HepG2 (cell line): ENCODE data around the gene CPLANE2. TPM values are rescaled to one million over a fixed set of nuclear protein-coding genes. Genes with fewer than 3 reads are reported as not detected.

Experiments used
- ATAC-seq: fragments of 200-7000 bp; cut with Tn5 transposase; 3 replicates; pipeline ENCODE4 v1.9.1; 2020; ENCODE audit warnings: mild to moderate bottlenecking, moderate library complexity
- BruUV-seq: library from RNA; stranded (reverse); fragments of 400-500 nt; replicated peaks from 2 replicates; lab custom pipeline; 2021; lab: Mats Ljungman, UMichigan
- CTCF ChIA-PET: fragments of 300-600 bp; formaldehyde crosslinking; extraction: SDS; loops from one replicate; lab custom pipeline; 2021; ENCODE audit warnings: low total read pairs, inconsistent platforms, low intra/inter-chr PET ratio; lab: Yijun Ruan, JAX
- POLR2A ChIA-PET: fragments of 350-600 bp; sonication (Branson Sonifier 250); formaldehyde crosslinking; loops from one replicate; lab custom pipeline; 2020; ENCODE audit warnings: antibody characterized with exemption, inconsistent platforms; lab: Yijun Ruan, JAX
- DNase-seq: peaks from one replicate; pipeline ENCODE4 v3.0.0-alpha.2; 2015; ENCODE audit warnings: low spot score
- FAIRE-seq: peaks from 3 replicates; lab custom pipeline; 2011; peaks lifted over from hg19 to GRCh38; lab: Jason Lieb, UNC
- H2AFZ ChIP-seq: one replicate; pipeline ENCODE4 v1.6.1; 2011; ENCODE audit warnings: low read length, inconsistent platforms
- H3K27ac ChIP-seq: fragments of 300-600 bp; 3 replicates; pipeline ENCODE4 v1.8.0; 2011; ENCODE audit warnings: mixed run types, mild to moderate bottlenecking, mixed read lengths, low read length, inconsistent platforms; ENCODE audit not compliant: insufficient read depth; ENCODE audit errors: extremely low read length
- H3K27me3 ChIP-seq, 2 experiments: fragments of 200-600 bp in 1 of 2; 2 replicates in 1 of 2; 3 replicates in 1 of 2; pipeline versions ENCODE4 v1.6.0 to v1.8.0; 2011; ENCODE audit warnings: low read length in 2 of 2, mild to moderate bottlenecking in 2 of 2, moderate library complexity in 2 of 2, inconsistent platforms in 1 of 2; ENCODE audit not compliant: insufficient read depth in 2 of 2, control insufficient read depth in 1 of 2
- H3K36me3 ChIP-seq, 2 experiments: fragments of 200-600 bp in 1 of 2; replicated peaks in 1 of 2; 2 replicates in 1 of 2; 3 replicates in 1 of 2; pipeline versions ENCODE4 v1.5.1 to v1.8.0; 2011; ENCODE audit warnings: low read length in 2 of 2, inconsistent platforms in 1 of 2; ENCODE audit not compliant: insufficient read depth in 2 of 2, control insufficient read depth in 1 of 2
- H3K4me1 ChIP-seq: 2 replicates; pipeline ENCODE4 v1.5.1; 2012; ENCODE audit warnings: low read length, inconsistent platforms; ENCODE audit not compliant: insufficient read depth
- H3K4me2 ChIP-seq: 2 replicates; pipeline ENCODE4 v1.6.0; 2011; ENCODE audit warnings: low read depth, low read length, inconsistent platforms
- H3K4me3 ChIP-seq, 3 experiments: fragments of 200-600 bp in 1 of 3; sonication (generic), shearing (Covaris generic) in 1 of 3; replicated peaks in 1 of 3; 2 replicates each; pipeline ENCODE4 v1.5.1; 2011 to 2016; ENCODE audit warnings: low read length in 3 of 3, inconsistent platforms in 2 of 3, low read depth in 2 of 3, mild to moderate bottlenecking in 2 of 3, control low read depth in 1 of 3, mixed read lengths in 1 of 3; ENCODE audit not compliant: insufficient read depth in 1 of 3
- H3K79me2 ChIP-seq: one replicate; pipeline ENCODE4 v1.6.1; 2011; ENCODE audit warnings: low read length, inconsistent platforms; ENCODE audit not compliant: insufficient read depth
- H3K9ac ChIP-seq: 2 replicates; pipeline ENCODE4 v1.6.0; 2011; ENCODE audit warnings: mild to moderate bottlenecking, low read depth, low read length, inconsistent platforms; ENCODE audit not compliant: insufficient read depth
- H3K9me3 ChIP-seq: 2 replicates; pipeline ENCODE4 v1.5.1; 2012; ENCODE audit warnings: mild to moderate bottlenecking, low read length
- H4K20me1 ChIP-seq: 2 replicates; pipeline ENCODE4 v1.6.0; 2011; ENCODE audit warnings: inconsistent platforms, mild to moderate bottlenecking, low read length, moderate library complexity; ENCODE audit not compliant: insufficient read depth
- DNMT3B ChIP-seq: conservative IDR thresholded peaks from 2 replicates; pipeline ENCODE4 v1.6.1; 2016; ENCODE audit warnings: missing biosample characterization, control low read depth
- FOXP1 ChIP-seq, 2 experiments: fragments of 450-650 bp in 1 of 2; IDR thresholded peaks; 2 replicates each; pipeline ENCODE4 v1.6.1; 2017 to 2018; ENCODE audit warnings: antibody characterized with exemption in 1 of 2
- GFI1 ChIP-seq: sonication (generic); formaldehyde crosslinking; IDR thresholded peaks from 2 replicates; pipeline ENCODE4 v1.5.0; 2020; ENCODE audit warnings: missing genetic modification reagents, mild to moderate bottlenecking, borderline replicate concordance
- IRF2 ChIP-seq: IDR thresholded peaks from 2 replicates; pipeline ENCODE4 v1.6.1; 2018; ENCODE audit warnings: missing genetic modification reagents, missing compliant biosample characterization
- MEIS1 ChIP-seq: sonication (generic); formaldehyde crosslinking; IDR thresholded peaks from 2 replicates; pipeline ENCODE4 v1.9.0; 2021; ENCODE audit warnings: mild to moderate bottlenecking, missing genetic modification reagents, moderate library complexity, borderline replicate concordance
- MZF1 ChIP-seq: sonication (generic); formaldehyde crosslinking; IDR thresholded peaks from 2 replicates; pipeline ENCODE4 v1.8.1; 2023; ENCODE audit warnings: mild to moderate bottlenecking, missing genetic modification reagents, borderline replicate concordance
- NFE2 ChIP-seq: sonication (generic); formaldehyde crosslinking; IDR thresholded peaks from 2 replicates; pipeline ENCODE4 v1.4.0; 2020; ENCODE audit warnings: missing genetic modification reagents
- RNF2 ChIP-seq: fragments of 450-650 bp; conservative IDR thresholded peaks from 2 replicates; pipeline ENCODE4 v1.6.1; 2016; ENCODE audit warnings: low read depth
- TBX3 ChIP-seq: fragments of 450-650 bp; IDR thresholded peaks from 2 replicates; pipeline ENCODE4 v1.6.1; 2017; ENCODE audit warnings: antibody characterized with exemption, mild to moderate bottlenecking, inconsistent platforms, borderline replicate concordance
- TGIF2 ChIP-seq: IDR thresholded peaks from 2 replicates; pipeline ENCODE4 v1.6.1; 2016; ENCODE audit warnings: control low read depth, missing compliant biosample characterization
- ZNF709 ChIP-seq: sonication (generic); formaldehyde crosslinking; IDR thresholded peaks from 2 replicates; pipeline ENCODE4 v1.5.0; 2020; ENCODE audit warnings: mild to moderate bottlenecking, missing genetic modification reagents
- ZNF737 ChIP-seq: sonication (generic); formaldehyde crosslinking; IDR thresholded peaks from 2 replicates; pipeline ENCODE4 v1.5.0; 2020; ENCODE audit warnings: missing genetic modification reagents, mild to moderate bottlenecking, borderline replicate concordance
- WGBS: methylation state at CpG from one replicate; pipeline ENCODE4 v1.1.6; 2017; ENCODE audit warnings: low lambda C conversion rate; 5-methylcytosine and 5-hydroxymethylcytosine counted together
- in situ Hi-C: cut with HindIII; loops from 2 replicates; pipeline ENCODE4 v1.10.0; 2017; ENCODE audit warnings: low pct_unique_long_range_greater_than_20kb; ENCODE audit not compliant: extremely low pct_ligation_motif_present
- intact Hi-C: fragments of 100-400 bp; cut with micrococcal nuclease; formaldehyde crosslinking; loops from one replicate; pipeline ENCODE4 v1.10.0; 2022; ENCODE audit not compliant: unreplicated experiment
- polyA plus RNA-seq, 8 experiments: library from polyadenylated mRNA; depleted of rRNA in 3 of 8; stranded (reverse) in 7 of 8; unstranded in 1 of 8; fragments of >200 nt; fragmentation: Illumina TruSeq in 4 of 8; extraction: Trizol in 4 of 8; gene quantifications; 2 replicates each; pipeline versions ENCODE4 v1.2.1 to v1.2.3, GENCODE V29; 2011 to 2016; ENCODE audit warnings: low read depth in 4 of 8, missing spikeins in 1 of 8, mixed read lengths in 1 of 8; ENCODE audit not compliant: insufficient read depth in 1 of 8
- total RNA-seq, 5 experiments: library from RNA; depleted of rRNA; stranded (reverse); fragments of >200 nt; fragmentation: Illumina TruSeq; extraction: Trizol; gene quantifications; 2 replicates each; pipeline ENCODE4 v1.2.3, GENCODE V29; 2016; ENCODE audit warnings: low read depth in 1 of 5
- TF ChIP-seq, protein P1 (sequence below): sonication (generic); formaldehyde crosslinking; IDR thresholded peaks from 2 replicates; pipeline ENCODE4 v1.5.0; 2020; ENCODE audit warnings: mild to moderate bottlenecking, missing genetic modification reagents, moderate library complexity
- TF ChIP-seq, protein P2 (sequence below): sonication (generic); formaldehyde crosslinking; IDR thresholded peaks from 2 replicates; pipeline ENCODE4 v1.4.0; 2020; ENCODE audit warnings: missing genetic modification reagents
- TF ChIP-seq, protein P3 (sequence below): sonication (generic); formaldehyde crosslinking; IDR thresholded peaks from 2 replicates; pipeline ENCODE4 v1.5.1; 2020; ENCODE audit warnings: missing genetic modification reagents, mild to moderate bottlenecking, borderline replicate concordance

The CPLANE2 gene
- total and polyA plus RNA-seq, 2 of the 13 experiments (the other 11 are each of a cell fraction or from before 2014, with no cell fraction given), result 0.29 to 1.6 TPM

DNA sequence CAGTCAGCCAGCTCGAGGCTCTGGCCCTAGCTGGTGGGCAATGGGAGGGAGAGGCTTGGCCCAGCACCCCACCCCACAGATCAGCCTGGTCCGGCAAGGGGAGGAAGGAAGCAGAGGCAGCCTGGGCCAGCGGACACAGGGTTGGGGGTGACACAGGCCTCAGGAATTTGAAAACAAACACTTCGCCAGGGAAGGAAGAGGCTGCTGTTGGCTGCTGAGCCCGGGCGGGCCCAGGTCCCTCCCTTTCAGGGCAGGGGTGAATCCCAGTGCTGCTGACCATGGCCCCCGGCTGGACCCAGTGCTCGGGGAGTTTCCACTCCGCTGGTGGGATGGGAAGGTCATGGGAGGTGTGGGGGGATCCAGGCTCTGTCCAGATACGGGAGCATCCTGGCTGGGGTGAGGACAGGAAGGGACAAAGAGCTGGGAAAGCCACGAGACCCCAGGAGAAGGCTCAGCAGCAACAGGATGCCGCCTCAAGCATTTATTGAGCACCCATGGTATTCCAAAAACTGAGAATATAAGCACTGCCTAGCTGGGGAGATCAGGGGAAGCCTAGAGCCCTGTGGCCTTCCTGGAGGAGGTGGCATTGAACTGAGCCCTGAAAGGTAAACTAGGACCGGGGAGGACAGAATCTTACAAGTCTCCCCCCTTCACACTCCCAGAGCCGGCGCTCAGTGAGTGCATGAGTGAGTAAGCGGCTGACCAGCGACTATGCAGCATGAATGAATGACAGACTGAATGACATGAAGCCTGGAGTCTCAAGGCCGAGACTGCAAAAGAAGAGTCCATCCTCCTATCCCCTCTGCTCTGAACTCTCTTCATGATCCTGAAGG is 54.9 kb downstream of the CPLANE2 start:
- TSS peak; percentile 52 for BruUV-seq
- Histone ChIP-seq H3K79me2 (no peaks in the 10 kb centered on the region), H4K20me1 (no peaks in the 10 kb centered on the region), H3K4me1 (peaks cover 90% of the 10 kb centered on the region), H3K27me3 (no peaks in the 10 kb centered on the region), H3K9me3 (no peaks in the 10 kb centered on the region), H3K4me2 (peak overlapping the region; percentile 88), H3K4me3 (peak overlapping the region; percentile 18 to 64 (median 30); a peak in 4 of 6 replicates), H3K36me3 (no peaks in the 10 kb centered on the region), H2AFZ (no peak overlapping the region), H3K27ac (peak overlapping the region; percentile 76), H3K9ac (peak overlapping the region; percentile 63)
- peak; percentile 89 for ATAC-seq
- 5% methylated on average over 14 of the region's 18 CpGs for WGBS
- in situ Hi-C loops, result loop anchor here (5.0 kb wide), 2 partner anchors 35 to 105 kb away; no protein-coding TSS in a partner anchor
- DNase-seq, result peak; percentile 87
- ChIA-PET POLR2A (interaction anchor here (0.7 to 4.5 kb wide), 13 partner anchors 10 to 332 kb away, joined by 3 to 51 read pairs (median 3); partner anchors contain the start of gene EPHA2), CTCF (no interaction called here)
- intact Hi-C loops, result loop anchor here (1.0 kb wide), 1 partner anchor 38 kb away; no protein-coding TSS in a partner anchor
- peak; percentile 67 for FAIRE-seq
- TF ChIP-seq ZNF737 (CRISPR knock-in tag), result no peak
- no peak for TF ChIP-seq MZF1 (CRISPR knock-in tag)
- TF ChIP-seq TBX3, result no peak
- TF ChIP-seq, protein P1, sequence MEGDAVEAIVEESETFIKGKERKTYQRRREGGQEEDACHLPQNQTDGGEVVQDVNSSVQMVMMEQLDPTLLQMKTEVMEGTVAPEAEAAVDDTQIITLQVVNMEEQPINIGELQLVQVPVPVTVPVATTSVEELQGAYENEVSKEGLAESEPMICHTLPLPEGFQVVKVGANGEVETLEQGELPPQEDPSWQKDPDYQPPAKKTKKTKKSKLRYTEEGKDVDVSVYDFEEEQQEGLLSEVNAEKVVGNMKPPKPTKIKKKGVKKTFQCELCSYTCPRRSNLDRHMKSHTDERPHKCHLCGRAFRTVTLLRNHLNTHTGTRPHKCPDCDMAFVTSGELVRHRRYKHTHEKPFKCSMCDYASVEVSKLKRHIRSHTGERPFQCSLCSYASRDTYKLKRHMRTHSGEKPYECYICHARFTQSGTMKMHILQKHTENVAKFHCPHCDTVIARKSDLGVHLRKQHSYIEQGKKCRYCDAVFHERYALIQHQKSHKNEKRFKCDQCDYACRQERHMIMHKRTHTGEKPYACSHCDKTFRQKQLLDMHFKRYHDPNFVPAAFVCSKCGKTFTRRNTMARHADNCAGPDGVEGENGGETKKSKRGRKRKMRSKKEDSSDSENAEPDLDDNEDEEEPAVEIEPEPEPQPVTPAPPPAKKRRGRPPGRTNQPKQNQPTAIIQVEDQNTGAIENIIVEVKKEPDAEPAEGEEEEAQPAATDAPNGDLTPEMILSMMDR (CRISPR knock-in tag), result 0 out of 2 replicates have a peak, but pooled peaks have one; percentile 10
- TF ChIP-seq, protein P2, sequence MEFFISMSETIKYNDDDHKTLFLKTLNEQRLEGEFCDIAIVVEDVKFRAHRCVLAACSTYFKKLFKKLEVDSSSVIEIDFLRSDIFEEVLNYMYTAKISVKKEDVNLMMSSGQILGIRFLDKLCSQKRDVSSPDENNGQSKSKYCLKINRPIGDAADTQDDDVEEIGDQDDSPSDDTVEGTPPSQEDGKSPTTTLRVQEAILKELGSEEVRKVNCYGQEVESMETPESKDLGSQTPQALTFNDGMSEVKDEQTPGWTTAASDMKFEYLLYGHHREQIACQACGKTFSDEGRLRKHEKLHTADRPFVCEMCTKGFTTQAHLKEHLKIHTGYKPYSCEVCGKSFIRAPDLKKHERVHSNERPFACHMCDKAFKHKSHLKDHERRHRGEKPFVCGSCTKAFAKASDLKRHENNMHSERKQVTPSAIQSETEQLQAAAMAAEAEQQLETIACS (CRISPR knock-in tag), result no peak
- peak; percentile 19; the same call in 1 of the 2 replicates for TF ChIP-seq GFI1 (CRISPR knock-in tag)
- TF ChIP-seq, protein P3, sequence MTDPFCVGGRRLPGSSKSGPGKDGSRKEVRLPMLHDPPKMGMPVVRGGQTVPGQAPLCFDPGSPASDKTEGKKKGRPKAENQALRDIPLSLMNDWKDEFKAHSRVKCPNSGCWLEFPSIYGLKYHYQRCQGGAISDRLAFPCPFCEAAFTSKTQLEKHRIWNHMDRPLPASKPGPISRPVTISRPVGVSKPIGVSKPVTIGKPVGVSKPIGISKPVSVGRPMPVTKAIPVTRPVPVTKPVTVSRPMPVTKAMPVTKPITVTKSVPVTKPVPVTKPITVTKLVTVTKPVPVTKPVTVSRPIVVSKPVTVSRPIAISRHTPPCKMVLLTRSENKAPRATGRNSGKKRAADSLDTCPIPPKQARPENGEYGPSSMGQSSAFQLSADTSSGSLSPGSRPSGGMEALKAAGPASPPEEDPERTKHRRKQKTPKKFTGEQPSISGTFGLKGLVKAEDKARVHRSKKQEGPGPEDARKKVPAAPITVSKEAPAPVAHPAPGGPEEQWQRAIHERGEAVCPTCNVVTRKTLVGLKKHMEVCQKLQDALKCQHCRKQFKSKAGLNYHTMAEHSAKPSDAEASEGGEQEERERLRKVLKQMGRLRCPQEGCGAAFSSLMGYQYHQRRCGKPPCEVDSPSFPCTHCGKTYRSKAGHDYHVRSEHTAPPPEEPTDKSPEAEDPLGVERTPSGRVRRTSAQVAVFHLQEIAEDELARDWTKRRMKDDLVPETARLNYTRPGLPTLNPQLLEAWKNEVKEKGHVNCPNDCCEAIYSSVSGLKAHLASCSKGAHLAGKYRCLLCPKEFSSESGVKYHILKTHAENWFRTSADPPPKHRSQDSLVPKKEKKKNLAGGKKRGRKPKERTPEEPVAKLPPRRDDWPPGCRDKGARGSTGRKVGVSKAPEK, result 0 out of 2 replicates have a peak, but pooled peaks have one; percentile 77
- TF ChIP-seq NFE2 (CRISPR knock-in tag), result no peak
- no peak for TF ChIP-seq FOXP1 (IDR thresholded peaks at IDR 0.05)
- TF ChIP-seq FOXP1 (CRISPR knock-in tag; IDR thresholded peaks at IDR 0.05), result no peak; the same call in 1 of the 2 replicates
- TF ChIP-seq RNF2, result no peak
- TF ChIP-seq ZNF709 (CRISPR knock-in tag), result no peak
- 0 out of 2 replicates have a peak, but pooled peaks have one; percentile 33 for TF ChIP-seq DNMT3B (CRISPR knock-in tag)
- 0 out of 2 replicates have a peak, but pooled peaks have one; percentile 53 for TF ChIP-seq TGIF2 (CRISPR knock-in tag)
- no peak for TF ChIP-seq MEIS1 (CRISPR knock-in tag)
- TF ChIP-seq IRF2, result peak; percentile 71
